Left renal pelvis (tissue), 4 donors: Measurements from ENCODE around the gene TRAF4. TPM values are rescaled to one million over a fixed set of nuclear protein-coding genes. Genes with fewer than 3 reads are reported as not detected.
"Not testable (repeated sequence)": the region's sequence is repeated elsewhere in the genome, so short reads cannot be mapped to it uniquely, and the experiment has no call there.

Experiments
- DNase-seq, 4 donors: peaks; one replicate each; pipeline ENCODE4 v3.0.0-alpha.2; 2013; ENCODE audit warnings: low read depth in 4 of 4, low spot score in 3 of 4
- polyA plus RNA-seq, 4 donors: library from polyadenylated mRNA; unstranded; fragments of 120-200 nt; gene quantifications; one replicate each; pipeline ENCODE4 v1.2.1, GENCODE V29; 2013; ENCODE audit not compliant: insufficient read length in 4 of 4

The TRAF4 gene
- polyA plus RNA-seq, 4 donors: 72.1 to 163 (median 109) TPM

GRCh38 chr17:28777178-28777577 lies 33.4 kb downstream of the TRAF4 start:
- no peak for DNase-seq

- not testable (repeated sequence) for DNase-seq
These were observed 35.8 kb downstream of the TRAF4 start for GRCh38 chr17:28779601-28780000.

- no peak for DNase-seq
These were observed 39.4 kb downstream of the TRAF4 start for GRCh38 chr17:28783161-28783560.

- no peak for DNase-seq
These were observed 44.3 kb downstream of the TRAF4 start for GRCh38 chr17:28788100-28788499.

GRCh38 chr17:28792877-28793661 lies 49.3 kb downstream of the TRAF4 start:
- DNase-seq: no peak

DNA sequence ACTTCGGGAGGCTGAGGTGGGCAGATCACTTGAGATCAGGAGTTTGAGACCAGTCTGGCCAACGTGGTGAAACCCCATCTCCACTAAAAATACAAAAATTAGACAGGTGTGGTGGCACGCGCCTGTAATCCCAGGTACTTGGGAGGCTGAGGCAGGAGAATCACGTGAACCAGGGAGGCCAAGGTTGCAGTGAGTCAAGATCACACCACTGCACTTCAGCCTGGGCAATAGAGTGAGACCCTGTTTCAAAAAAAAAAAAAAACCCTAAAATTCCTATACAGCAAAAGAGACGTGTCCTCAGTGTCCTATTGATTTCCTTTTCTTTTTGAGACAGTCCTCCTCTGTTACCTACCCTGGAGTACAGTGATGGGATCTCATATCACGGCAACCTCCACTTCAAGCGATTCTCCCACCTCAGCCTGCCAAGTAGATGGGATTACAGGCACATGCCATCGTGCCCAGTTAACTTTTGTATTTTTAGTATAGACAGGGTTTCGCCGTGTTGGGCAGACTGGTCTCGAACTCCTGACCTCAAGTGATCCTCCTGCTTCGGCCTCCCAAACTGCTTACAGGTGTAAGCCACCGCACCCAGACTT lies 51.1 kb downstream of the TRAF4 start:
- DNase-seq: not testable (repeated sequence)

- DNase-seq: no peak
These were observed 52.3 kb downstream of the TRAF4 start for GRCh38 chr17:28796062-28796461.

Other genes with a start within 250 kb of the TRAF4 start
- gene FOXN1, start 237.7 kb upstream of the TRAF4 start, polyA plus RNA-seq: under 1 TPM; 0.16 to 0.85 (median 0.58) TPM
- 10 to 100 TPM; 31.9 to 70.4 (median 51.6) TPM for gene UNC119, start 191.4 kb upstream of the TRAF4 start, polyA plus RNA-seq
- 10 to 100 TPM; 37.5 to 99.7 (median 96.4) TPM for gene PIGS, start 172.5 kb upstream of the TRAF4 start, polyA plus RNA-seq
- gene ALDOC, start 167.1 kb upstream of the TRAF4 start, polyA plus RNA-seq: 10 to 100 TPM in 3 of 4 donors, 1 to 10 TPM in 1; 6.1 to 30.3 (median 18.6) TPM
- gene SPAG5, start 145.0 kb upstream of the TRAF4 start, polyA plus RNA-seq: 10 to 100 TPM; 33.2 to 60.6 (median 51.5) TPM
- gene RSKR, start 129.8 kb upstream of the TRAF4 start, polyA plus RNA-seq: 10 to 100 TPM in 3 of 4 donors, 1 to 10 TPM in 1; 9.2 to 29.4 (median 15.1) TPM
- gene BLTP2, start 98.9 kb upstream of the TRAF4 start, polyA plus RNA-seq: 10 to 100 TPM; 63.3 to 95.4 (median 82.0) TPM
- gene SDF2, start 82.1 kb upstream of the TRAF4 start, polyA plus RNA-seq: 10 to 100 TPM; 71.7 to 81.6 (median 78.3) TPM
- gene SUPT6H, start 81.8 kb upstream of the TRAF4 start, polyA plus RNA-seq: 10 to 100 TPM; 54.9 to 73.2 (median 68.1) TPM
- 1 to 10 TPM; 4.5 to 7.8 (median 7.3) TPM for gene PROCA1, start 32.1 kb upstream of the TRAF4 start, polyA plus RNA-seq
- gene RAB34, start 26.1 kb upstream of the TRAF4 start, polyA plus RNA-seq: 100 to 1,000 TPM; 179 to 191 (median 185) TPM
- 1,000 to 10,000 TPM in 2 of 4 donors, 100 to 1,000 TPM in 2; 896 to 1,307 (median 1,003) TPM for gene RPL23A, start 24.0 kb upstream of the TRAF4 start, polyA plus RNA-seq
- 10 to 100 TPM in 3 of 4 donors, 1 to 10 TPM in 1; 2.9 to 18.8 (median 16.3) TPM for gene TLCD1, start 17.8 kb upstream of the TRAF4 start, polyA plus RNA-seq
- gene NEK8, start 15.2 kb upstream of the TRAF4 start, polyA plus RNA-seq: 10 to 100 TPM in 1 of 4 donors, 1 to 10 TPM in 3; 2.8 to 13.2 (median 7.2) TPM
- 10 to 100 TPM; 14.8 to 23.8 (median 21.6) TPM for gene FAM222B, start 98.8 kb downstream of the TRAF4 start, polyA plus RNA-seq
- 10 to 100 TPM; 50.1 to 71.3 (median 69.9) TPM for gene ERAL1, start 111.0 kb downstream of the TRAF4 start, polyA plus RNA-seq
- 100 to 1,000 TPM in 1 of 4 donors, 10 to 100 TPM in 3; 43.8 to 106 (median 78.5) TPM for gene FLOT2, start 153.7 kb downstream of the TRAF4 start, polyA plus RNA-seq
- 10 to 100 TPM in 3 of 4 donors, 1 to 10 TPM in 1; 6.6 to 17.9 (median 12.4) TPM for gene DHRS13, start 159.1 kb downstream of the TRAF4 start, polyA plus RNA-seq
- 10 to 100 TPM; 38.9 to 52.6 (median 43.7) TPM for gene PHF12, start 207.5 kb downstream of the TRAF4 start, polyA plus RNA-seq